ENCODE data around the gene TJP3. TPM values are rescaled to one million over a fixed set of nuclear protein-coding genes. Genes with fewer than 3 reads are reported as not detected.

TJP3 gene
- total and polyA plus RNA-seq, 10 of the 15 experiments (the other 5 are each of a cell fraction or from before 2014, with no cell fraction given): 0.04 to 1.2 (median 0.29) TPM; not detected in 6

DNA sequence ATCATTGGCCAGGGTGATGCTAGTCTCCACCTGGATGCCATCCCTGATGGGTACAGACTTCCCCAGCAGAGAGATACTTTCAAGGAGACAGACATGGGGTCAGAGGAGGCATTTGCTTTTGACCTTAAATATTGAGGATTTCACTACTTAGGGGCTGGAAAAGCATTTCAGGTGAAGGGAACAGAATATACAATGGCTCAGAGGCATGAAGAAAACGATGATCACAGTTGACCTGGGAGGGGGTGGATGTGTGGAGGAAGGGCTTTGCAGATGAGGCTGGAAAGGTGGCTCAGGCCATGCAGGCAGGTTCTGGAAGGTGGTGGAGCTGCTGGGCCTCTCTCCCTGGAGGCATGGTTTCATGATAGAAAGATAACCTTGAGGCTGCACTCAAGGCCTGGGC is 74.1 kb downstream of the TJP3 start:
- in situ Hi-C loops (cut with MboI) (no loop called here), intact Hi-C loops (cut with micrococcal nuclease; ENCODE audit: unreplicated experiment) (no loop called here)
- no peaks in the 10 kb centered on the region for H4K20me1 ChIP-seq (ENCODE audit: control insufficient read depth, insufficient read depth)
- H3K9ac ChIP-seq (ENCODE audit: control insufficient read depth, insufficient read depth, low read length): no peak overlapping the region
- H2AFZ ChIP-seq (ENCODE audit: control insufficient read depth, low read depth, low read length): no peak overlapping the region
- DNase-seq (ENCODE audit: low read depth, low spot score) (no peak), ATAC-seq (no peak), FAIRE-seq (no peak)
- RAD21 ChIA-PET (ENCODE audit: unreplicated experiment): no interaction called here
- POLR2A ChIA-PET: no interaction called here
- H3K36me3 ChIP-seq (ENCODE audit: control insufficient read depth in 2 of 2, insufficient read depth in 2 of 2, low read length in 1 of 2): no peaks in the 10 kb centered on the region; a peak in 1 of 4 replicates
- WGBS (ENCODE audit: insufficient coverage, insufficient replicate concordance, low lambda C conversion rate, missing lambda C conversion rate): 53% methylated on average over 1 of the region's 1 CpG
- H3K4me3 ChIP-seq: no peak overlapping the region
- no peaks in the 10 kb centered on the region; the same call in 2 of the 3 replicates for H3K9me3 ChIP-seq (replicated peaks; ENCODE audit: control insufficient read depth, insufficient read depth, low read length)
- no TSS peak for BruUV-seq (replicated peaks)
- TF ChIP-seq SMC3 (IDR thresholded peaks at IDR 0.05; ENCODE audit: borderline replicate concordance, low read length) (no peak), SP1 (IDR thresholded peaks at IDR 0.05; ENCODE audit: low read depth, low read length) (no peak), SREBF1 (IDR thresholded peaks at IDR 0.05; ENCODE audit: low read length) (no peak), ZNF217 (IDR thresholded peaks at IDR 0.05) (no peak), CREM (IDR thresholded peaks at IDR 0.05; ENCODE audit: low read depth) (no peak), NFIC (IDR thresholded peaks at IDR 0.05; ENCODE audit: low read depth, low read length) (no peak), YY1 (IDR thresholded peaks at IDR 0.05; ENCODE audit: low read depth, low read length) (no peak), TCF12 (IDR thresholded peaks at IDR 0.05; ENCODE audit: low read depth, low read length) (no peak), ESRRA (IDR thresholded peaks at IDR 0.05; ENCODE audit: low read length) (no peak), ZSCAN29 (IDR thresholded peaks at IDR 0.05) (no peak), BCL11A (IDR thresholded peaks at IDR 0.05; ENCODE audit: low read depth, low read length) (no peak), SREBF2 (IDR thresholded peaks at IDR 0.05; ENCODE audit: low read length) (no peak)
- TF ChIP-seq, protein P1, sequence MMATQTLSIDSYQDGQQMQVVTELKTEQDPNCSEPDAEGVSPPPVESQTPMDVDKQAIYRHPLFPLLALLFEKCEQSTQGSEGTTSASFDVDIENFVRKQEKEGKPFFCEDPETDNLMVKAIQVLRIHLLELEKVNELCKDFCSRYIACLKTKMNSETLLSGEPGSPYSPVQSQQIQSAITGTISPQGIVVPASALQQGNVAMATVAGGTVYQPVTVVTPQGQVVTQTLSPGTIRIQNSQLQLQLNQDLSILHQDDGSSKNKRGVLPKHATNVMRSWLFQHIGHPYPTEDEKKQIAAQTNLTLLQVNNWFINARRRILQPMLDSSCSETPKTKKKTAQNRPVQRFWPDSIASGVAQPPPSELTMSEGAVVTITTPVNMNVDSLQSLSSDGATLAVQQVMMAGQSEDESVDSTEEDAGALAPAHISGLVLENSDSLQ (IDR thresholded peaks at IDR 0.05): no peak
- TF ChIP-seq, protein P2, sequence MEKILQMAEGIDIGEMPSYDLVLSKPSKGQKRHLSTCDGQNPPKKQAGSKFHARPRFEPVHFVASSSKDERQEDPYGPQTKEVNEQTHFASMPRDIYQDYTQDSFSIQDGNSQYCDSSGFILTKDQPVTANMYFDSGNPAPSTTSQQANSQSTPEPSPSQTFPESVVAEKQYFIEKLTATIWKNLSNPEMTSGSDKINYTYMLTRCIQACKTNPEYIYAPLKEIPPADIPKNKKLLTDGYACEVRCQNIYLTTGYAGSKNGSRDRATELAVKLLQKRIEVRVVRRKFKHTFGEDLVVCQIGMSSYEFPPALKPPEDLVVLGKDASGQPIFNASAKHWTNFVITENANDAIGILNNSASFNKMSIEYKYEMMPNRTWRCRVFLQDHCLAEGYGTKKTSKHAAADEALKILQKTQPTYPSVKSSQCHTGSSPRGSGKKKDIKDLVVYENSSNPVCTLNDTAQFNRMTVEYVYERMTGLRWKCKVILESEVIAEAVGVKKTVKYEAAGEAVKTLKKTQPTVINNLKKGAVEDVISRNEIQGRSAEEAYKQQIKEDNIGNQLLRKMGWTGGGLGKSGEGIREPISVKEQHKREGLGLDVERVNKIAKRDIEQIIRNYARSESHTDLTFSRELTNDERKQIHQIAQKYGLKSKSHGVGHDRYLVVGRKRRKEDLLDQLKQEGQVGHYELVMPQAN (conservative IDR thresholded peaks at IDR 0.05): no peak
- no peak overlapping the region for H3K4me2 ChIP-seq (ENCODE audit: control insufficient read depth, insufficient read depth)
- no peaks in the 10 kb centered on the region; a peak in 1 of 4 replicates for H3K27me3 ChIP-seq (replicated peaks in 1 of 2; ENCODE audit: control insufficient read depth in 2 of 2, insufficient read depth in 2 of 2, low read length in 1 of 2)
- H3K79me2 ChIP-seq (ENCODE audit: control insufficient read depth, insufficient read depth, low read length): no peaks in the 10 kb centered on the region
- H3K27ac ChIP-seq (ENCODE audit: control insufficient read depth, insufficient read depth): no peak overlapping the region
- SMC1A ChIA-PET (ENCODE audit: uncharacterized antibody, unreplicated experiment): no interaction called here
- no peaks in the 10 kb centered on the region for H3K4me1 ChIP-seq (ENCODE audit: control insufficient read depth, insufficient read depth, low read length)
- CTCF ChIA-PET: no interaction called here

All from GM12878 (cell line).